ENCODE measurements around the gene MYH11.

DNA sequence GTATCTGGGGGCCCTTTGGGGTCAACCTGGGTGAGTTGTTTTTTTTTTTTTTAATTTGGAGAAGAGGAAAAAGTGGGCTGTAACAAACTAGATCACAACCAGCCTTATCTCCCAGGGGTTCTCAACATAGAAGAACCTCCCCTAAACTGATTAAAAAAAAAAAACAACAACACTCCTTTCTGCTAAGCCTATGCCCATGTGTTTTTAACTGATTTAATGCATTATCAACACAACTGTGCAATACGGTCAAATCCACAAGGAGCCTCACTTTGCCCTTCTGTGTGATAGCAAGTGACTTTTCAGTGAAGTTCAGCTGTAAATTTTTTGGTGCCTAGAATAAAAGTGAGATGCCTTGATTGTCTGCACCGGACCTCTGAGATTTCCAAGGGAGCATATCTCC is 646 bp downstream of the MYH11 start:
- no peak for TF ChIP-seq EP300 (IDR thresholded peaks at IDR 0.05)
- TF ChIP-seq, protein P1, sequence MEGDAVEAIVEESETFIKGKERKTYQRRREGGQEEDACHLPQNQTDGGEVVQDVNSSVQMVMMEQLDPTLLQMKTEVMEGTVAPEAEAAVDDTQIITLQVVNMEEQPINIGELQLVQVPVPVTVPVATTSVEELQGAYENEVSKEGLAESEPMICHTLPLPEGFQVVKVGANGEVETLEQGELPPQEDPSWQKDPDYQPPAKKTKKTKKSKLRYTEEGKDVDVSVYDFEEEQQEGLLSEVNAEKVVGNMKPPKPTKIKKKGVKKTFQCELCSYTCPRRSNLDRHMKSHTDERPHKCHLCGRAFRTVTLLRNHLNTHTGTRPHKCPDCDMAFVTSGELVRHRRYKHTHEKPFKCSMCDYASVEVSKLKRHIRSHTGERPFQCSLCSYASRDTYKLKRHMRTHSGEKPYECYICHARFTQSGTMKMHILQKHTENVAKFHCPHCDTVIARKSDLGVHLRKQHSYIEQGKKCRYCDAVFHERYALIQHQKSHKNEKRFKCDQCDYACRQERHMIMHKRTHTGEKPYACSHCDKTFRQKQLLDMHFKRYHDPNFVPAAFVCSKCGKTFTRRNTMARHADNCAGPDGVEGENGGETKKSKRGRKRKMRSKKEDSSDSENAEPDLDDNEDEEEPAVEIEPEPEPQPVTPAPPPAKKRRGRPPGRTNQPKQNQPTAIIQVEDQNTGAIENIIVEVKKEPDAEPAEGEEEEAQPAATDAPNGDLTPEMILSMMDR (IDR thresholded peaks at IDR 0.05) = no peak
- TF ChIP-seq POLR2AphosphoS5 (IDR thresholded peaks at IDR 0.05) = no peak
- no peak for TF ChIP-seq POLR2A (IDR thresholded peaks at IDR 0.05)
